NT2/D1 (cell line): ENCODE measurements around the gene ZDHHC24.

ENCODE experiments used
- DNase-seq: peaks from one replicate; pipeline ENCODE4 v3.0.0-alpha.2; 2011; ENCODE audit warnings: low read depth, low spot score
- H3K27me3 ChIP-seq: 2 replicates; pipeline ENCODE4 v1.6.0; 2011; ENCODE audit warnings: mild to moderate bottlenecking; ENCODE audit not compliant: insufficient read length, insufficient read depth
- H3K36me3 ChIP-seq: 2 replicates; pipeline ENCODE4 v1.6.1; 2011; ENCODE audit warnings: mild to moderate bottlenecking, low read length, mixed read lengths; ENCODE audit not compliant: insufficient read depth, insufficient read length
- H3K4me1 ChIP-seq: 2 replicates; pipeline ENCODE4 v1.5.1; 2011; ENCODE audit not compliant: insufficient read depth, insufficient read length
- H3K4me3 ChIP-seq: 2 replicates; pipeline ENCODE4 v1.5.1; 2011; ENCODE audit warnings: low read depth; ENCODE audit not compliant: insufficient read length
- H3K9ac ChIP-seq: 2 replicates; pipeline ENCODE4 v1.6.0; 2011; ENCODE audit warnings: low read depth; ENCODE audit not compliant: insufficient read length
- H3K9me3 ChIP-seq: 2 replicates; pipeline ENCODE4 v1.5.1; 2011; ENCODE audit warnings: mild to moderate bottlenecking, low read length; ENCODE audit not compliant: insufficient read depth
- SUZ12 ChIP-seq: IDR thresholded peaks from 2 replicates; pipeline ENCODE4 v1.6.1; 2011; ENCODE audit not compliant: insufficient read length, insufficient read depth; ENCODE audit errors: extremely low read depth
- YY1 ChIP-seq: IDR thresholded peaks from 2 replicates; pipeline ENCODE4 v1.6.1; 2011; ENCODE audit not compliant: insufficient read length, insufficient read depth
- ZNF274 ChIP-seq: IDR thresholded peaks from 2 replicates; pipeline ENCODE4 v1.6.1; 2011; ENCODE audit warnings: mild to moderate bottlenecking, low read depth, low read length

The ZDHHC24 gene

DNA sequence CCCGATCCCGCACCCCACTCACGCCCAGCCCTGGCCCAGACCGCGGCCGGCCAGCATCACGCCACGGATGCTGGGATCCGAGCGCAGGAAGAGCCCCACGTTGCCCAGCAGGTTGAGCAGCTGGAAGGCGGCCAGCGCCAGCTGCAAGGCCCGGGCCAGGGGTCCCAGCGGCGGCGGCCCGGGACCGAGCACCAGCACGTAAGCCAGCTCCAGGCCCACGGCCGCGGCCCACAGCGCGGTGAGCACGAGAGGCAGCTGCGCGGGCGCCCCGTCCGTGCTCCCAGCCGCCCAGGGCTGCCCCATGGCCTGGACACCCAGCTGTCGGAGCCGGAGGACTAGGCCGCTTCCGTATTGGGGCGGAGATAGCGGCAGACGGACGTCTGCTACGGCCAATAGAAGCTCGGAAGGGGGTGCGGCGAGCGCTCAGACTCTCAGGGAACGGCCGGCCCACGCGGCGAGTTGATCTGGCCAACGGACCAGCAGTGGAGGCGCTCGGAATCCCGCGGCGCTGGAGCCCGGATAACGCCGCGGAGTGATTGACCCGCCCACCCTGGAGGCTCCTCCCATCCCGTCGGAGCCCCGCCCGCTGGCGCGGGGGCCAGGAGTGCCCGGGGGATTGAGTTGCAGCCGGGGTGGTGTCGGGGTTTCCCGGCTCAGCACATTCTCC, at the start of gene ZDHHC24:
Gene ZDHHC24 (minus strand): TSS at position 348 of the 667 bp plus-strand sequence. CDS start 45 bp downstream, at position 303.
- TF ChIP-seq YY1 (no peak), SUZ12 (no peak), ZNF274 (no peak)
- Histone ChIP-seq H3K27me3 (no peaks in the 10 kb centered on the region), H3K36me3 (peaks cover 19% of the 10 kb centered on the region), H3K9ac (peak within 1 kb of the TSS; percentile 92), H3K4me1 (peaks cover 18% of the 10 kb centered on the region), H3K9me3 (no peaks in the 10 kb centered on the region), H3K4me3 (peak within 1 kb of the TSS; percentile 89)
- DNase-seq = peak; percentile 93

DNA sequence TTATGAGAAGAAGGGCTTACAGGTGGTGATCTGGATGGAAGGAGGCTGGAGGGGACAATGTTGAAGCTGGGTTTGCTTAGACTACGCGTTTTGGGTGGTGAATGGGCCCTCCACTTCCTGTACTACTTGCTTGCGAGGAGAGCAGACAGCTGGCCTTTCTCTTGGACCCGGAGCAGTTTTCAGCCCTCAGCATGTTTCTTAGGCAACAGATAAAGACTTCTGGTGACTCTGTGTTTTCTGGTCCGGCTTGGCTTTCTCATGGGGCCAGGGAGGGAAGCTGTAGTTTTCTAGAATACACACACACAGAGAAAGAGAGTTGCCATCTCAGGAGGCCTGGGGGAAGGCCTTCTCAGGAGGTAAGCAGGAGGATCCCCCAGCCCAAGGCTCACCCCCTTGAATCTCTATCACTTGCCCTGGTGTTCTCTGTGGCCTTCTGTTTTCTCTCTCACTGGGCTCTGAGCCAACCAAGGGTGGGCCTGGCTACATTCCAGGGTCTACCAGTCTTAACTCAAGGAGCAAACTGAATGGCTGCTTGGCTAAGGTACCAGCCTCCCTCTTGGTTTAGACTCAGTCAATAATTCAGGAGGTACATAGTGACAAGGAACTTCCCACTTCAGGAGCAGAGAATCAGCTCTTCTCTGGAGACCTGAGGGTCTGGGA, 49.5 kb upstream of the ZDHHC24 start:
- Histone ChIP-seq H3K9me3 (peaks cover 30% of the 10 kb centered on the region), H3K36me3 (peaks cover 34% of the 10 kb centered on the region), H3K27me3 (peaks cover 8% of the 10 kb centered on the region), H3K9ac (no peak overlapping the region), H3K4me3 (no peak overlapping the region), H3K4me1 (peaks cover 8% of the 10 kb centered on the region)
- no peak for TF ChIP-seq SUZ12
- TF ChIP-seq YY1 = no peak
- TF ChIP-seq ZNF274 = no peak
- no peak for DNase-seq

GRCh38 chr11:66593650-66594049, 47.8 kb upstream of the ZDHHC24 start:
- Histone ChIP-seq H3K9ac (peak overlapping the region; percentile 82), H3K9me3 (peaks cover 38% of the 10 kb centered on the region), H3K27me3 (peaks cover 8% of the 10 kb centered on the region), H3K36me3 (peaks cover 16% of the 10 kb centered on the region), H3K4me3 (peak overlapping the region; percentile 69), H3K4me1 (peaks cover 8% of the 10 kb centered on the region)
- no peak for DNase-seq
- TF ChIP-seq YY1 (no peak), SUZ12 (no peak), ZNF274 (no peak)

DNA sequence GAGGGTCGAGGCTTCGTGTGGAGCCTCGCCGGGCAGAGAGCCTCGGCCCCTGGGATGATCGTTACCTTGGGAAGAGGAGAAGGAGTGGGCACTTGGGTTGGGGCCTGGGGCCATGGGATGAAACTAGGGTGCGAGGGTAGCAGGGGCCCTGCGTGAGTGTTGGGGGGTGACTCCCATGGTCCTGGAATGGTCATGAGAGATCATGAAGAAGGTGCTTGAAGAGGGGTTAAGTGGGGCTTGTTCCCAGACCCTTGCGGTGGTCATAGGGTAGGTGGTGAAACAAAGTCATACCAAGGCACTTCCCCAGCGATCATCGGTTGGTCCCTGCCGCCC, 47.4 kb upstream of the ZDHHC24 start:
- peak overlapping the region; percentile 69 for H3K4me3 ChIP-seq
- peaks cover 8% of the 10 kb centered on the region for H3K27me3 ChIP-seq
- DNase-seq = no peak
- TF ChIP-seq SUZ12 (no peak), YY1 (no peak), ZNF274 (no peak)
- H3K36me3 ChIP-seq = peaks cover 16% of the 10 kb centered on the region
- H3K9me3 ChIP-seq = peaks cover 38% of the 10 kb centered on the region
- H3K4me1 ChIP-seq = peaks cover 8% of the 10 kb centered on the region
- peak overlapping the region; percentile 82 for H3K9ac ChIP-seq

GRCh38 chr11:66592457-66593302, 46.8 kb upstream of the ZDHHC24 start, which contains the start of the genes CCDC87 and CCS:
Gene CCDC87 (minus strand): TSS chr11:66593063. CDS start chr11:66593015, 48 bp downstream.
Gene CCS (plus strand): TSS chr11:66593185. CDS start chr11:66593262, 77 bp downstream.
- Histone ChIP-seq H3K4me3 (peak within 1 kb of the TSS; percentile 69), H3K4me1 (peaks cover 8% of the 10 kb centered on the region), H3K27me3 (peaks cover 8% of the 10 kb centered on the region), H3K9me3 (peaks cover 38% of the 10 kb centered on the region), H3K9ac (peak within 1 kb of the TSS; percentile 82), H3K36me3 (peaks cover 16% of the 10 kb centered on the region)
- TF ChIP-seq ZNF274 = no peak
- TF ChIP-seq SUZ12 = no peak
- TF ChIP-seq YY1 = no peak
- peak; percentile 94 for DNase-seq

DNA sequence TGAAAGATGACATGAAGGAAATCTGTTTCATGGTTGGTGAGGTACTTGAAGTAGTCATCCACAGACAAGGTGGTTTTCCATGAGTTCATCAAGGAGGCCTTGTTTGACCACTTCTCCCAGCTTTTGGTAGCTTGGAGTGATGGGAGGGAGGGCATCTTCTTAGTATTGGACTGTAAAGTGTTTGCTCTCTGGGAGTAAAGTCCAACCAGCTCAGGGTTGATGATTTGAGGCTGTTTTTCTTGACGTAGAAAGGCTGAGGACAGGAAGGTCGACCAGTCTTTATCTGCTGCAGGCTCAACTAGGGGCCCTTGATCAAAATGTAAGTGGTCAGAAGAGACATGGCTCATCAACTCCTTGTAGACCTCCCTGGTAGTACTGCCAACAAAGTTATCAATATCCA, 45.3 kb upstream of the ZDHHC24 start:
- no peak for DNase-seq
- H3K9me3 ChIP-seq = peaks cover 45% of the 10 kb centered on the region
- H3K27me3 ChIP-seq = peaks cover 8% of the 10 kb centered on the region
- peaks cover 9% of the 10 kb centered on the region for H3K36me3 ChIP-seq
- H3K4me1 ChIP-seq = peaks cover 8% of the 10 kb centered on the region
- no peak overlapping the region for H3K4me3 ChIP-seq
- H3K9ac ChIP-seq = no peak overlapping the region
- no peak for TF ChIP-seq YY1
- TF ChIP-seq ZNF274 = no peak
- TF ChIP-seq SUZ12 = no peak
